Small intestine (tissue), 7 donors: ENCODE measurements around the gene KCNN3. TPM values are rescaled to one million over a fixed set of nuclear protein-coding genes. Genes with fewer than 3 reads are reported as not detected.

ENCODE experiments used
- DNase-seq, 2 donors: peaks; one replicate each; pipeline versions ENCODE4 v3.0.0 to v3.0.0-alpha.2; 2013
- FAIRE-seq: peaks from 2 replicates; lab custom pipeline; 2012; peaks lifted over from hg19 to GRCh38; lab: Jason Lieb, UNC
- H3K27ac ChIP-seq, 3 donors: one replicate each; pipeline ENCODE4 v1.5.1; 2013; ENCODE audit warnings: low read length in 2 of 3, mild to moderate bottlenecking in 2 of 3, control low read depth in 1 of 3, inconsistent platforms in 1 of 3, low read depth in 1 of 3, moderate library complexity in 1 of 3
- H3K27me3 ChIP-seq, 3 donors: one replicate each; pipeline ENCODE4 v1.6.1; 2013; ENCODE audit warnings: low read length in 3 of 3, inconsistent platforms in 1 of 3; ENCODE audit not compliant: control insufficient read depth in 3 of 3, insufficient read depth in 3 of 3
- H3K36me3 ChIP-seq, 3 donors: one replicate each; pipeline ENCODE4 v1.6.1; 2013; ENCODE audit warnings: low read length in 3 of 3, inconsistent platforms in 1 of 3, low read depth in 1 of 3, mild to moderate bottlenecking in 1 of 3, moderate library complexity in 1 of 3; ENCODE audit not compliant: control insufficient read depth in 3 of 3, insufficient read depth in 2 of 3
- H3K4me1 ChIP-seq, 3 donors: one replicate each; pipeline ENCODE4 v1.6.1; 2013; ENCODE audit warnings: low read length in 2 of 3, inconsistent platforms in 1 of 3, low read depth in 1 of 3, mild to moderate bottlenecking in 1 of 3, moderate library complexity in 1 of 3; ENCODE audit not compliant: control insufficient read depth in 3 of 3, insufficient read depth in 2 of 3
- H3K4me3 ChIP-seq, 3 donors: one replicate each; pipeline ENCODE4 v1.5.1; 2013; ENCODE audit warnings: low read length in 3 of 3, control low read depth in 1 of 3, inconsistent platforms in 1 of 3, low read depth in 1 of 3, mild to moderate bottlenecking in 1 of 3, moderate library complexity in 1 of 3
- H3K9me3 ChIP-seq, 2 donors: one replicate each; pipeline ENCODE4 v1.6.1; 2013; ENCODE audit warnings: low read depth in 1 of 2, low read length in 1 of 2; ENCODE audit not compliant: control insufficient read depth in 2 of 2, insufficient read depth in 1 of 2
- whole genome bisulfite sequencing, 3 donors: extraction: QIAGEN DNeasy Blood & Tissue Kit; methylation state at CpG; one replicate each; pipeline ENCODE4 v1.1.7; 2013; 5-methylcytosine and 5-hydroxymethylcytosine counted together
- polyA plus RNA-seq, 4 donors: library from polyadenylated mRNA; stranded (reverse) in 3 of 4; unstranded in 1 of 4; fragments of 200-250 nt in 3 of 4; fragments of 120-200 nt in 1 of 4; gene quantifications; one replicate each; pipeline versions ENCODE4 v1.2.1 to v1.2.3, GENCODE V29; 2013
- donor health status: healthy with polysubstance abuse.
- donor health status: control.
- donor health status: control.
- donor health status: Bipolar disorder and iron deficiency.
- donor health status: healthy.

The KCNN3 gene
- polyA plus RNA-seq, 4 donors, result 0.27 to 1.6 (median 0.94) TPM

DNA sequence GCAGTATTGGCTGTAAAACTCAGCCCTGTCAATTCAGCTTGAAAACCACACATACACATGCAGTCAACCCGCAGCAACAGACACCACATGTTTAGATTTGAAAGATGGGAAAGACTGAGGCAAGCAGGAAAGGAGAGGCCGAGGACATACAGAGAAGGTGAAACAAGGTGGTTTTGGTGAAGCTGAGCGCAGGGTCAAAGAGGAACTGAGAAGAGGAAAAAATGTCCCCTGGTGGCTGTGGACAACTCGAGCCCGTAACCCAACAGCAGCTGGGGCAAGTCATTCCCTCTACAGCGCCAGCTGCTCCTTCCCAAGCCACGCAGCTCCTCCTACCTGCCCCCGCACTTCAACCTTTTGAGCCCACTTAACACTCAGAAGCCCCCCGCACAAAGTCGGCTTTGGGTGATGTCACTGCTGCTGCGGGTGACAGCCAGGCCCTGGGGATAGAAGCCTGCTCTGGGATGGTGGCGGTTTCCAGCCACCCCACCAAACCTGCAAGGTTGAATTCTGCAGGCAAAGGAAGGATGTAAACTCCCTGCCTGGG, 63.0 kb downstream of the KCNN3 start:
- peaks cover 0 to 4% (median 0%) of the 10 kb centered on the region in 3 donors for H3K4me1 ChIP-seq
- FAIRE-seq, result no peak
- H3K27me3 ChIP-seq, result peaks cover 0 to 74% (median 7%) of the 10 kb centered on the region in 3 donors
- no peak overlapping the region for H3K27ac ChIP-seq
- H3K9me3 ChIP-seq, result no peaks in the 10 kb centered on the region
- WGBS, 3 donors, result 59 to 79% (median 72%) methylated on average over 12 of the region's 12 CpGs
- DNase-seq, result no peak
- no peaks in the 10 kb centered on the region for H3K36me3 ChIP-seq
- H3K4me3 ChIP-seq, result no peak overlapping the region

DNA sequence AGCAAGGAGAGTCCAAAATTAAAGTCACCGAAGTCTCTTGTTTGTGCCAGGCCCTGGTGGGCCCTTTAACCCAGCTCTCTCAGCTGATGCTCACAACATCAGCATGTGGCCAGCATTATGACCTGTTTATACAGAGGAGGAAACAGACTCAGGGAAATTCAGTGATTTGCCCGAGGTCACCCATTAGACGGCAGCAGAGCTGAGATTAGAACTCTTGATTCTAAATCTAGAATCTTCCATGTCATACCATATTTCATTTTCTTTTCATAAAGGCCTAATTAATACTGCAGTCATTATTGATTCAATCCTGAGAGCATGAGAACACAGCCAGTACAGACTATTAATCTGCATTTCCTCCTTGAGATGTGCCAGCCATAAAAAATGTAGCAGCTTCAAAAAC, 63.7 kb downstream of the KCNN3 start:
- FAIRE-seq (no peak), DNase-seq (no peak)
- 30 to 61% (median 54%) methylated on average over 3 of the region's 3 CpGs for WGBS, 3 donors
- Histone ChIP-seq H3K36me3 (no peaks in the 10 kb centered on the region), H3K27me3 (peaks cover 0 to 72% (median 7%) of the 10 kb centered on the region in 3 donors), H3K27ac (no peak overlapping the region), H3K9me3 (no peaks in the 10 kb centered on the region), H3K4me3 (no peak overlapping the region), H3K4me1 (peaks cover 0 to 4% (median 0%) of the 10 kb centered on the region in 3 donors)

DNA sequence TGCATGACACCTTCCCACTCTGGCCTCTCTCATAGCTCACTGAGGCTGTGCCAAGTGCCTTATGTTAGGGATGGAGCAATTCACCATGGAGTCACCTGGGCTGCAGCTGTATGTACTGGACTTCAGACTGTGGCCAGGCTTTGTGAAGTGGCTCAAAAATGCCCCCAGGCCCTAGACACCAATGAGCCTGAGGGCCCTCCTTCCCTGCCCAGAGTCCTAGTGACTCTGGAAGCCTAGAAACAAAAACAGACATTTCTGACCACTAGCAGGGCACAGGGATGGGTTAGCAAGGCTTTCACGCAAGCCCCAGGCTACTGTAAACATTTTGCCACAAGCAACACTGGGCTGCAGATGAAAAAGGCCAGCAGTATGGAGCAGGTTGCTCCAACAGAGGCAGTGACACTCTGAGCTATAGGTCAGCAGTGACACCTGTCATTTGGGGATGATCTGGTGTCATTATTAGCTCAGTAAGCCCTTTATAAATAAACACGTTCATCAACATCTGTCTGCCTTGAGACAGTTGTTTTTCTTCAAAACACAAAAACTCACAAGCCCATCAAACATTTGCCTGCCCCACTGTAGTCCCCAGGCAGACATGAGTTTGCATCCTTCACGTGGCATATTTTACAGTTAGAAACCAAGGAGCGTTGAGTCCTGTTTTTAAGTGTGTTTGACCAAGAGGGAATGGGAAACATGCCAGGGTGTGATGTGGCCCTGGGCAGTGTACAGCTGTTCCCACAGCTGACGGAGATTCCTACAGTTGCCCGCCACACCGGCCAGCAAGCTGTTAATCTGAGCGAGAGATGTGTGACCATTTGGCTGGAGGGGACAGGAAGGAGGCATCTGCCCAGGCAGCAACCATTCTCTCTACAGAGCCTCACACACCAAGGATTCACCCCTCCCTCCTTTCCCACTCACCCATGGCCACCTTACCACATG, 66.8 kb downstream of the KCNN3 start:
- Histone ChIP-seq H3K4me3 (no peak overlapping the region), H3K36me3 (no peaks in the 10 kb centered on the region), H3K9me3 (no peaks in the 10 kb centered on the region), H3K27me3 (peaks cover 0 to 50% (median 4%) of the 10 kb centered on the region in 3 donors), H3K4me1 (peaks cover 0 to 4% (median 0%) of the 10 kb centered on the region in 3 donors), H3K27ac (no peak overlapping the region)
- WGBS, 3 donors, result 66 to 73% (median 67%) methylated on average over 8 of the region's 8 CpGs
- no peak for FAIRE-seq
- DNase-seq, result no peak

DNA sequence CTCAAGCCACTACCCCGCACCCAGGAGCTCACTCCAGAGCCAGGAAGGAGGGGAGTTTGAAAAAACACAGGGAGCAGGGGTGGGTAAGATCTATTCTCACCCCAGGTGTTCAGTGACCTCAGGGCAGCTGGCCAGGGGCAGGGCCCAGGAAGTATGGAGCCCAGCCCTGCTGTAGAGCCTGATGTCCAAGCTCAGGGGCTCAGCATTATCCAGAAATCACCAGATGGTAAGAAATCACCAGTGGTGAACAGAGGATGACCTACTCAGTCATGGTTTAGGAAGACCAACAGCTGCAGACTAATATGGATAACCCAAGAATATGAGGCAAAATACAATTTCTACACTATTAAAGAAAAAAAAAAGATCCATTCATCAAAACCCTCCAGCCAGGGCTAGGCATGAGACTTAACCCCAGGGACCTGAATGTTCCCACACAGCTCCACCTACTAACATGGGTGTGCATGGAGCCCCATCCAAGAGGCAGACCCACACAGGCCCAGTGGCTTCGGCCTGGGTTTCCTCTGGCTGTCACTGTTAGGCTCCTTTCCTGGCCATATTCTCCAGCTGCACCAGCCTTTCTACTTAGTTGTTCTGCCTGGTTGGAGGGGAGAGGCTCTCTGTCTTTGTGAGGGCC, 67.6 kb downstream of the KCNN3 start:
- no peak overlapping the region for H3K27ac ChIP-seq
- no peaks in the 10 kb centered on the region for H3K9me3 ChIP-seq
- H3K4me3 ChIP-seq, result no peak overlapping the region
- no peaks in the 10 kb centered on the region for H3K36me3 ChIP-seq
- DNase-seq, result no peak
- H3K4me1 ChIP-seq, result peaks cover 0 to 4% (median 0%) of the 10 kb centered on the region in 3 donors
- H3K27me3 ChIP-seq, result peaks cover 0 to 42% (median 4%) of the 10 kb centered on the region in 3 donors
- WGBS, 3 donors, result 70 to 92% (median 89%) methylated on average over 2 of the region's 2 CpGs
- FAIRE-seq, result no peak

DNA sequence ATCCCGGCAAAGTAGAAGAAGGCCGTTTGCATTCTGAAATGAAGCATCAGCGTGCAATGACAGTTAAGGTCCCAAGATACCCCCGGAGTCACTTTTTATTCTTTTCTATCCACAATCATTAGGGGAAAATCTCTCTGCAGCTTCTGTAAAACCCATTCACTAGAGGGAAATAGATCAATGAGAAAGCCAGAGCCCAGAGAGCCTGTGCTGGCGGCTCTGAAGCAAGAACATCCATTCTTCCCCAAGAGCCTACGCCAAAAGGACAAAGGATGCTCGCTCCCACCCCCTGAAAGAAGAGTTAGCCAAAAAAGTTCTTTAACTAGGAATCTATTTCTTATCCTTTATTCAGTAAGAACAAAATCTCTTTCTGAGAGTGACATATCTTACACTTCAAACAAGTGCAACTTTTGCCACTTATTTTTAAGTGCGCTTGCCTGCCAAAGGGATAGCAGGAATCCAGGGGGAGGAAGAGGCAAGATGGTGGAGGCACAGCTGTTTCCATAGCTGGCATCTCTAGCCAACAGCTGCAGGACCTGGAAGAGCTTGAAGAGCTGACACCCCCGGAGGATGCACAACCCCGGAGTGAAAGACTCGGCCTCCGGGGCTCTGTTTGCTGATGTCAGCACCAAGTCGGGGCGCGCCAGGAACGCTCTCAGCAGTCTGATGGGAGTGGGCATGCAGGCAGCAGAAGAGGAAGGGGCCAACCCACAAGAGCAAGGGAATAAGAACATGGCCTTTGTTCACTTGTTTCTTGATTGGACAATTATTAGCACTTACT, 68.7 kb downstream of the KCNN3 start:
- 86 to 92% (median 89%) methylated on average over 16 of the region's 16 CpGs for WGBS, 3 donors
- H3K36me3 ChIP-seq, result no peaks in the 10 kb centered on the region
- peaks cover 0 to 35% (median 4%) of the 10 kb centered on the region in 3 donors for H3K27me3 ChIP-seq

DNA sequence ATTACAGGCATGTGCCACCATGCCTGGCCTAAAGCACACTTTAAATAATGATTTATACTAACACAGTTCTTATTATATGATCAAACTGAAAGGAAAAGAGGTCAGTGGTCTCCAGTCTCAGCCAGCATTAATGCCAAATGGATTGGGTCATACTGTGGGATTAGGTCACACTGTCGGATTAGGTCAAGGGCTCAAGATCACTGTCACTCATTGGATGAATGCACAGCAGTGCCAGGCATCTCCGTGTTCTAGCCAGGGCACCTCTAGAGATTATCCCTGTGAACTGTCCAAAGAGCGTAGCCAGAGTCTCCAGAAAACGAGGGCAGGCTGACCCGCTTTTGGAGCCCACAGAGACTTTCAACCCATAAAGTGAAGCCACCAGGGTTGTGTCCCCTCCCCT, 70.9 kb downstream of the KCNN3 start:
- no peaks in the 10 kb centered on the region for H3K4me1 ChIP-seq
- H3K27me3 ChIP-seq, result peaks cover 0 to 19% (median 2%) of the 10 kb centered on the region in 3 donors
- H3K27ac ChIP-seq, result no peak overlapping the region
- no peaks in the 10 kb centered on the region for H3K9me3 ChIP-seq
- no peak overlapping the region for H3K4me3 ChIP-seq
- no peaks in the 10 kb centered on the region for H3K36me3 ChIP-seq
- WGBS, 3 donors, result 86 to 93% (median 92%) methylated on average over 5 of the region's 5 CpGs
- DNase-seq, result no peak
- no peak for FAIRE-seq

More for the DNA sequence above, 68.7 kb downstream of the KCNN3 start:
- DNase-seq, result no peak
- FAIRE-seq, result no peak
- Histone ChIP-seq H3K9me3 (no peaks in the 10 kb centered on the region), H3K4me3 (no peak overlapping the region), H3K4me1 (no peaks in the 10 kb centered on the region), H3K27ac (no peak overlapping the region)

DNA sequence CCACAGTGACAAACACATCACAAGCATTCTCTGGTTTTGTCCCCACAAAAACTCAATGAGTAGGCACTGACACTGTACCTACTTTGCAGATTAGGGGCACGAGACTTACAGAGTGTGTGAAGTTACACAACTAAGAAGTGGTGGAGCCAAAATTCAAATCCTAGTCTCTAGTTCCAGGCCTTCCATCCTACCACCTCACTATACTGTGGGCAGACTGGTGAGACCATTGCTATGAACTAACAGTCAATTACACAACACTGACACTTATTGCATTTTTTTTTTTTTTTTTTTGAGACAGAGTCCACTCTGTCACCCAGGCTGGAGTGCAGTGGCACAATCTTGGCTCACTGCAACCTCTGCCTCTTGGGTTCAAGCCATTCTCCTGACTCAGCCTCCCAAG, 71.4 kb downstream of the KCNN3 start:
- Histone ChIP-seq H3K4me3 (no peak overlapping the region), H3K4me1 (no peaks in the 10 kb centered on the region), H3K27ac (no peak overlapping the region), H3K9me3 (no peaks in the 10 kb centered on the region), H3K27me3 (peaks cover 0 to 21% (median 2%) of the 10 kb centered on the region in 3 donors), H3K36me3 (no peaks in the 10 kb centered on the region)
- DNase-seq (no peak), FAIRE-seq (no peak)
- WGBS, 3 donors, result 60 to 79% (median 63%) methylated on average over 1 of the region's 1 CpG

DNA sequence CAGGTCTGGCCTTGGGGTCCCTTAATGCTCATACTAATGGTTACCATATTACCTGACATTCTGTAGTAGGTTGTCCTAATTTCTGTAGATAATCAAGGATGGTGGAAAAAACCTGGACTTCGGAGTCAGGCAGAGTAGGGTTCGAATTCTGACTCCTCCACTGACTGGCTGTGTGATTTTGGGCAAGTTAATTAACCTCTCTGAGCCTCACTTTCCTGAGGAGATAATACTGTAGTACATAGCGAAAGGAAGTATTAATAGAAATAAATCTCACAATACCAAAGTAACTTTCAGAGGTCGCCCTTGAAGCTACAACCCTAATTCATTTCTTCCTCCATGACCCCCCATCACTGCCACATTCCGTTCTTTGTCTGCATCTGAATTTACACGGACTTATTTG, 72.9 kb downstream of the KCNN3 start:
- Histone ChIP-seq H3K9me3 (no peaks in the 10 kb centered on the region), H3K27ac (no peak overlapping the region), H3K4me3 (no peak overlapping the region), H3K27me3 (peaks cover 0 to 17% (median 2%) of the 10 kb centered on the region in 3 donors), H3K36me3 (no peaks in the 10 kb centered on the region), H3K4me1 (no peaks in the 10 kb centered on the region)
- 80 to 88% (median 85%) methylated on average over 6 of the region's 6 CpGs for WGBS, 3 donors
- DNase-seq, result no peak
- no peak for FAIRE-seq
